ENCODE results near the gene SERTM2. TPM values are rescaled to one million over a fixed set of nuclear protein-coding genes. Genes with fewer than 3 reads are reported as not detected.

The SERTM2 gene
- total RNA-seq, 1 experiment from 2014 or later: not detected

GRCh38 chrX:111505783-111506182 lies 5.7 kb upstream of the SERTM2 start:
- Histone ChIP-seq H3K9me2 (ENCODE audit: insufficient read depth) (no peaks in the 10 kb centered on the region), H3K9me3 (ENCODE audit: control insufficient read depth in 1 of 2, insufficient read depth in 1 of 2, low read depth in 1 of 2, low read length in 2 of 2) (no peaks in the 10 kb centered on the region), H4K20me1 (ENCODE audit: insufficient read depth) (no peaks in the 10 kb centered on the region), H3K9ac (ENCODE audit: low read length) (no peak overlapping the region), H3K4me2 (ENCODE audit: low read length) (no peak overlapping the region), H3K27ac (ENCODE audit: low read depth, low read length) (no peak overlapping the region), H3K36me3 (ENCODE audit: control insufficient read depth in 1 of 2, insufficient read depth in 2 of 2, low read length in 2 of 2) (no peaks in the 10 kb centered on the region), H3K4me3 (replicated peaks in 1 of 2; ENCODE audit: low read depth in 1 of 2, low read length in 2 of 2) (no peak overlapping the region), H2AFZ (ENCODE audit: low read depth, low read length, poor library complexity, severe bottlenecking) (no peak overlapping the region), H3K27me3 (ENCODE audit: insufficient read depth, low read length) (0 out of 2 replicates have a peak, but pooled peaks cover 2% of the 10 kb centered on the region), H3K4me1 (ENCODE audit: control insufficient read depth in 1 of 2, insufficient read depth in 2 of 2, low read length in 2 of 2) (no peaks in the 10 kb centered on the region), H3K79me2 (ENCODE audit: insufficient read depth, low read length) (no peaks in the 10 kb centered on the region)
- intact Hi-C loops (cut with micrococcal nuclease): no loop called here
- ChIA-PET RAD21 (ENCODE audit: low non-redundant PET in 1 of 2, low total read pairs in 2 of 2, uncharacterized antibody in 2 of 2, unreplicated experiment in 2 of 2) (no interaction called here), CTCF (no interaction called here), POLR2A (no interaction called here)
- no peak for ATAC-seq
- no peak for TF ChIP-seq SIN3A (IDR thresholded peaks at IDR 0.05; ENCODE audit: low read depth)
- no peak for TF ChIP-seq CBX3 (IDR thresholded peaks at IDR 0.05; ENCODE audit: low read depth)
- no peak for TF ChIP-seq RAD21 (IDR thresholded peaks at IDR 0.05; ENCODE audit: low read depth)
- TF ChIP-seq CTCF (IDR thresholded peaks at IDR 0.05 in 2 of 3, conservative IDR thresholded peaks at IDR 0.05 in 1 of 3; ENCODE audit: borderline replicate concordance in 1 of 3, insufficient read depth in 1 of 3, low read depth in 2 of 3, low read length in 2 of 3): no peak
- TF ChIP-seq EZH2phosphoT487 (IDR thresholded peaks at IDR 0.05; ENCODE audit: borderline replicate concordance): no peak
- TF ChIP-seq YY1 (IDR thresholded peaks at IDR 0.05; ENCODE audit: extremely low read depth, insufficient replicate concordance, low read depth, low read length): no peak
- TF ChIP-seq MAX (IDR thresholded peaks at IDR 0.05): no peak
- TF ChIP-seq REST (IDR thresholded peaks at IDR 0.05; ENCODE audit: low read depth): no peak
- no peak for TF ChIP-seq ZNF274 (IDR thresholded peaks at IDR 0.05; ENCODE audit: low read depth, low read length)
- TF ChIP-seq POLR2AphosphoS5 (IDR thresholded peaks at IDR 0.05; ENCODE audit: low read depth, low read length): no peak
- TF ChIP-seq SP1 (IDR thresholded peaks at IDR 0.05; ENCODE audit: low read depth): no peak
- no peak for TF ChIP-seq EZH2 (IDR thresholded peaks at IDR 0.05)
- no TSS peak for BruUV-seq (replicated peaks)
- DNase-seq (ENCODE audit: low read depth, low spot score): no peak

All from HCT116 (cell line).